T-helper 17 cell (primary cell): ENCODE data around the gene GRHL1. TPM values are rescaled to one million over a fixed set of nuclear protein-coding genes. Genes with fewer than 3 reads are reported as not detected.

Source experiments
- ATAC-seq: fragments of 150-1000 bp; cut with Tn5 transposase; 2 replicates; pipeline ENCODE4 v1.10.0; 2021; ENCODE audit warnings: mild to moderate bottlenecking, moderate library complexity
- DNase-seq, 3 donors: peaks; one replicate each; pipeline versions ENCODE4 v3.0.0 to v3.0.0-alpha.2; 2020 to 2021
- H3K9me3 ChIP-seq: one replicate; pipeline ENCODE4 v1.7.0; 2013; ENCODE audit warnings: low read length, mild to moderate bottlenecking; ENCODE audit not compliant: control insufficient read depth, poor library complexity, severe bottlenecking
- H3K27ac Mint-ChIP-seq: one replicate; pipeline ENCODE4 v1.8.0; 2022; ENCODE audit warnings: mild to moderate bottlenecking, moderate library complexity, mixed read lengths
- H3K27me3 Mint-ChIP-seq: one replicate; pipeline ENCODE4 v1.8.0; 2022; ENCODE audit warnings: mixed read lengths
- H3K36me3 Mint-ChIP-seq: one replicate; pipeline ENCODE4 v1.8.0; 2022; ENCODE audit warnings: low read depth, mixed read lengths
- H3K4me1 Mint-ChIP-seq: one replicate; pipeline ENCODE4 v1.8.0; 2022; ENCODE audit warnings: mild to moderate bottlenecking, mixed read lengths
- H3K4me3 Mint-ChIP-seq: one replicate; pipeline ENCODE4 v1.8.0; 2022; ENCODE audit warnings: mild to moderate bottlenecking, moderate library complexity, mixed read lengths
- total RNA-seq, 4 donors: library from RNA in 2 of 4; stranded (reverse) in 2 of 4; gene quantifications; one replicate each; pipeline ENCODE4 v1.2.3 and lab custom pipeline; 2022 to 2026

Gene GRHL1
- total RNA-seq, 2 donors from 2014 or later = 0.60 to 3.7 TPM

DNA sequence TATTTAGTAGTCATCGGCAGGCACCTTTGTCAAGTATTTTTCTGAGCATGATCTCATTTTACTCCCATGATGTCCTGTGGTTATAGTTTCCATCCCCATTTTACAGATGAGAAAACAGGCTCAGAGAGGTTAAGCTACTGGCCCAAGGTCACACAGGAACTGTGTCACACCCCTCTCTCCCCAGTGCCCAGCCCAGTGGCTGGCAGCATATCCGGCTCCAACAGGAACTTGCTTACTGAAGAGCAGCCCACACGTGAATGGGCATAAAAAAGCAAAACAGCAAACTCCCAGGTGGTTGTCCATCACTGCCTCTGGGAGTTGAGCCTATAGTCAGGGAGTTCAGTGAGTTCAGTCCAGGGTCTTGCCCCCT lies 83.5 kb downstream of the GRHL1 start:
- no peak overlapping the region for H3K4me3 Mint-ChIP-seq
- peak overlapping the region; percentile 59 for H3K27ac Mint-ChIP-seq
- no peak for ATAC-seq

DNA sequence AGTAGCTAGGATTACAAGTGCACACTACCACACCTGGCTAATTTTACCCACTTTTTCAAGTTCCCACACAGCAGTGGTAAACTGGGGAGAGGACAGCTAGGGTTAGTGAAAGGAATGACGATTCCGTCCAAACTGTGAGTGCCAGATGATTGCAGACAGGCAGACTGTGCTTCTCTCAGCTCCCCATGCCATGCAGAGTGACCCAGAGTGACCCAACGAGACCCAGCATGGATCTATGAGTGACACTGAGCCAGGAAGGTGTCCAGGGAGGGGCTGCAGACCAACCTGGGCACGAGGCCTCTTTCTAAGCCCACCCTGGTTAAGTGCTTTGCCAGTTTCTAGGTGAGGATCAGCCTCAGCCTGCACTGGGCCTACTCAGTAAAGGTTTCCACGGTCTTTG lies 84.1 kb downstream of the GRHL1 start:
- no peak overlapping the region for H3K4me3 Mint-ChIP-seq
- H3K9me3 ChIP-seq = no peaks in the 10 kb centered on the region
- ATAC-seq (no peak), DNase-seq (no peak)
- H3K4me1 Mint-ChIP-seq = peaks cover 16% of the 10 kb centered on the region
- H3K27ac Mint-ChIP-seq = no peak overlapping the region
- H3K36me3 Mint-ChIP-seq = no peaks in the 10 kb centered on the region
- H3K27me3 Mint-ChIP-seq = no peaks in the 10 kb centered on the region

More for the DNA sequence above, 83.5 kb downstream of the GRHL1 start:
- Mint-ChIP-seq H3K4me1 (peaks cover 19% of the 10 kb centered on the region), H3K36me3 (no peaks in the 10 kb centered on the region), H3K27me3 (no peaks in the 10 kb centered on the region)
- H3K9me3 ChIP-seq = no peaks in the 10 kb centered on the region
- DNase-seq = no peak

GRCh38 chr2:10036095-10036884 lies 84.8 kb downstream of the GRHL1 start:
- ATAC-seq = peak; percentile 97
- peak; percentile 49 to 55 (median 49) for DNase-seq
- H3K9me3 ChIP-seq = no peaks in the 10 kb centered on the region
- Mint-ChIP-seq H3K36me3 (no peaks in the 10 kb centered on the region), H3K27me3 (no peaks in the 10 kb centered on the region), H3K4me3 (no peak overlapping the region), H3K27ac (no peak overlapping the region), H3K4me1 (peaks cover 17% of the 10 kb centered on the region)

DNA sequence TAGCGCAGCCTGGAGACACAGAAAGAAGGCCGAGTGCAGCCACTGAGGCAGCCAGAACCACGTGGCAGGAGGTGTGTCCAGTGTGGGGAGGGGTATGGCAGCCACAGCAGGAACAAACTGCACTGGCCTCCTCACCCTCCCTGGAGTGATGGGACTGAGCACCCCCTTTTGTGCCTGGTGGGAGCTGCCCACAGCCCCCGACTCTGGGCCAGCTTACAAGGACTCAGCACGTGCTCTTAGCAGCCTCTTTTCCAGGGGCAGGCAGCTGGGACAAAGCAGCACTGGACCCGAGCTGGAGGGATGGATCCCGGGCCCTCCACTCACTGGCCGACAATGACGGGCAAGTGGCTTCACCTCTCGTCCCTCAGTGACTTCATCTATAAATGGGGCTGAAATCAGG lies 86.6 kb downstream of the GRHL1 start:
- DNase-seq (no peak), ATAC-seq (no peak)
- no peaks in the 10 kb centered on the region for H3K27me3 Mint-ChIP-seq
- H3K27ac Mint-ChIP-seq = no peak overlapping the region
- H3K36me3 Mint-ChIP-seq = no peaks in the 10 kb centered on the region
- no peaks in the 10 kb centered on the region for H3K9me3 ChIP-seq
- H3K4me1 Mint-ChIP-seq = peaks cover 26% of the 10 kb centered on the region
- H3K4me3 Mint-ChIP-seq = no peak overlapping the region

DNA sequence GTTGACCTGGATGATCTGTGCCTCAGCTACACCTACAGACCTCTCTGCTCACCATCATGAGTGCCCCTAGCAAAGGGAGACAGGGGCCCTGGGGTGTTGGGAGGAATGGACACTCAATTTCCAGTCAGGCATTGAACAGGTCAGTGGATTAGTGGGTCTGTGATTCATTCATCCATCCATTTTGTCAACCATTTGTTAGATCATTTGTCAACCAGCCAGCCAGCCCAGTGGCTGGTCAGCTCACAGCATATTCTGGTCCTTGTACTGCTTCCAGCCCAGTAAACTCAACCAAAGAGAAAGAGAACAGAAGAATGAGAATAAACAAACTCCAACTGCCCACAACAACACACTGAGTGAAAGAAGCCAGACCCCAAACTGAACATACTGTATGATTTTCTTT lies 87.2 kb downstream of the GRHL1 start:
- ATAC-seq (no peak), DNase-seq (no peak)
- no peaks in the 10 kb centered on the region for H3K36me3 Mint-ChIP-seq
- no peaks in the 10 kb centered on the region for H3K27me3 Mint-ChIP-seq
- H3K4me3 Mint-ChIP-seq = no peak overlapping the region
- H3K27ac Mint-ChIP-seq = no peak overlapping the region
- H3K4me1 Mint-ChIP-seq = peaks cover 26% of the 10 kb centered on the region
- no peaks in the 10 kb centered on the region for H3K9me3 ChIP-seq

DNA sequence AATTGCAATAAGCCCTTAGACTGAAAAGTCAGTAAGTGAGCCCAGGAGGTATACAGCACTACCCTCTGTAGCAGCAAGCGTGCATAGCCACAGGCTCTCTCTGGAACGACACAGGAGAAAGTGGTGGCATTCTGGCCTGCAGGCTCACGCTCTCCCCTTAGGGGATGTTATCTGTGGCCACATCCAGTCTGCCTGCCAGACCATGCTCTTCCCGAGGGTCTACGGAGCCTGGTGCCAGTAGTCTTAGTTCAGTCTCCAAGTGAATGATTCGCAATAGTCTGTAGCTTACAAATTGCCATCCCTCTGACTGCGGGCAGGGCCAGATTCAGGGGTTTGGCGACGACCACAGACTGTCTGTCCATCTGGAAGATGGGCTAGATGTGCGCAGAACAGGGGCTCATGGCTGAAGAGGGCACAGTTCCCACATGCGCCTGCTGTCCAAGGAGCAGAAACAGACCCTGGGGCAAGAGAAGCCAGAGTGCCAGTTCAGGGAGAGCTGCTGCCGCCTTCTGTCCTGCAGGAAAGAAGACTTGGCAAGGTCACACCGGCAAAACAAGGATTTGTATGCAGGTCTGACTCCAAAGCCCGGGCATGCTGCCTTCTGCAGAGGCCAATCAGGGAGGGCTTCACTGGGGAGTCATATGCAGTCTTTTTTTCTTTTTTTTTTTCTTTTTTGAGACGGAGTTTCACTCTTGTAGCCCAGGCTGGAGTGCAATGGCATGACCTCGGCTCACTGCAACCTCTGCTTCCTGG lies 88.3 kb downstream of the GRHL1 start:
- Mint-ChIP-seq H3K4me3 (no peak overlapping the region), H3K4me1 (peaks cover 30% of the 10 kb centered on the region), H3K27me3 (no peaks in the 10 kb centered on the region), H3K27ac (peak overlapping the region; percentile 75), H3K36me3 (no peaks in the 10 kb centered on the region)
- DNase-seq (no peak), ATAC-seq (no peak)
- H3K9me3 ChIP-seq = no peaks in the 10 kb centered on the region

- Mint-ChIP-seq H3K4me3 (peak overlapping the region; percentile 90), H3K4me1 (peaks cover 23% of the 10 kb centered on the region), H3K27ac (peak overlapping the region; percentile 75), H3K36me3 (no peaks in the 10 kb centered on the region), H3K27me3 (no peaks in the 10 kb centered on the region)
- H3K9me3 ChIP-seq = no peaks in the 10 kb centered on the region
- DNase-seq (no peak), ATAC-seq (no peak)
These were observed 90.2 kb downstream of the GRHL1 start for GRCh38 chr2:10041711-10042110.

GRCh38 chr2:10042301-10043161 lies 91.0 kb downstream of the GRHL1 start:
- Mint-ChIP-seq H3K36me3 (no peaks in the 10 kb centered on the region), H3K4me3 (peak overlapping the region; percentile 90), H3K4me1 (peaks cover 28% of the 10 kb centered on the region), H3K27ac (peak overlapping the region; percentile 88), H3K27me3 (no peaks in the 10 kb centered on the region)
- H3K9me3 ChIP-seq = no peaks in the 10 kb centered on the region
- DNase-seq (peak; percentile 26 to 33 (median 28)), ATAC-seq (no peak)

DNA sequence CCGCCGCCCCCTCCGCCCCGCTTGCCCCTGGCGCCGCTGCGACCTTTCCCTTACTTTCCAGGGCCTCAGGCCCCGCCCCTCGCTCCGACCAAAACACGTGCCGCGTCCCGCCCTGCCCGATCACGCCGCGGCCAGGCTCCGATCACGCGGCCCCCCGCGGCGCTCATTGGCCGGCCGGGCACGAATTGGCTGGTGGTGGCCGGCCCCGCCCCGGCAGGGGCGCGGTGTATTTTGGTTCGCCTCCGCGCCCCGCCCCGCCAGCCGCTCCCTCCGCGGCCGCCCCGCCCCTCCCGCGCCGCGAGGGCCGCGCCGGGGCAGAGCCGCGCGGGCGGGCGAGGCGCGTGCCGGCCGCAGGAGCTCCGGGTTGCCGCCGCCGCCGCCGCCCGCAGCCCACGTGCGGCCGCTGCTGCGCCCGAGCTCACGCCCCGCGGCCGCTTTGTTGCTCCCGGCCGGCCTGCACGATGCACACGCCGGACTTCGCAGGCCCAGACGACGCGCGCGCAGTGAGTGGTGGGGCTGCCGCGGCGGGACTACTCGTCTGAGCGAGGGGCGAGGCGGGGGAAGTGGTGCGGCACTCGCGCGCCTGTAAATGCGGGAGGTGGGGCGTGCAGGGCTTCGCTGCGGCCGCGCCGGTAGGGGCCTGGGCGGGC lies 91.9 kb downstream of the GRHL1 start, which contains the start of gene KLF11:
KLF11 (plus strand) TSS at position 295 of the 650 bp plus-strand sequence; CDS start at position 462, 167 bp downstream.
- ATAC-seq (peak; percentile 69), DNase-seq (peak; percentile 73 to 87 (median 78))
- Mint-ChIP-seq H3K4me3 (peak within 1 kb of the TSS; percentile 90), H3K36me3 (no peaks in the 10 kb centered on the region), H3K27ac (peak within 1 kb of the TSS; percentile 93), H3K27me3 (no peaks in the 10 kb centered on the region), H3K4me1 (peaks cover 24% of the 10 kb centered on the region)
- no peaks in the 10 kb centered on the region for H3K9me3 ChIP-seq

GRCh38 chr2:10043906-10044601 lies 92.6 kb downstream of the GRHL1 start:
- peak; percentile 87 to 91 (median 90) for DNase-seq
- H3K27me3 Mint-ChIP-seq = no peaks in the 10 kb centered on the region
- peak overlapping the region; percentile 82 for H3K4me3 Mint-ChIP-seq
- H3K9me3 ChIP-seq = no peaks in the 10 kb centered on the region
- peak; percentile 74 for ATAC-seq
- H3K27ac Mint-ChIP-seq = peak overlapping the region; percentile 93
- H3K4me1 Mint-ChIP-seq = peaks cover 24% of the 10 kb centered on the region
- no peaks in the 10 kb centered on the region for H3K36me3 Mint-ChIP-seq

- no peaks in the 10 kb centered on the region for H3K36me3 Mint-ChIP-seq
- H3K4me1 Mint-ChIP-seq = peaks cover 31% of the 10 kb centered on the region
- no peak for DNase-seq
- peak overlapping the region; percentile 8 for H3K27ac Mint-ChIP-seq
- H3K4me3 Mint-ChIP-seq = peak overlapping the region; percentile 43
- H3K9me3 ChIP-seq = no peaks in the 10 kb centered on the region
- ATAC-seq = no peak
- H3K27me3 Mint-ChIP-seq = no peaks in the 10 kb centered on the region
These were observed 94.3 kb downstream of the GRHL1 start for GRCh38 chr2:10045561-10046355.
